ENCODE results near the gene NKD2.
"Not testable (repeated sequence)": the region's sequence is repeated elsewhere in the genome, so short reads cannot be mapped to it uniquely, and the experiment has no call there.

NKD2 gene

GRCh38 chr5:979100-979817 is 29.3 kb upstream of the NKD2 start:
- no peak for DNase-seq

GRCh38 chr5:980001-980588 is 28.5 kb upstream of the NKD2 start:
- DNase-seq: no peak

- no peak for DNase-seq
These were observed 27.6 kb upstream of the NKD2 start for GRCh38 chr5:980966-981365.

GRCh38 chr5:981456-981855 is 27.1 kb upstream of the NKD2 start:
- no peak for DNase-seq

- DNase-seq: no peak
These were observed 26.0 kb upstream of the NKD2 start for GRCh38 chr5:982377-983237.

GRCh38 chr5:983238-983524 is 25.4 kb upstream of the NKD2 start:
- no peak for DNase-seq

- no peak for DNase-seq
These were observed 25.0 kb upstream of the NKD2 start for GRCh38 chr5:983568-983967.

- DNase-seq: no peak
These were observed 23.8 kb upstream of the NKD2 start for GRCh38 chr5:984774-985173.

GRCh38 chr5:987761-988160 is 20.8 kb upstream of the NKD2 start:
- DNase-seq: no peak

- no peak for DNase-seq
These were observed 20.3 kb upstream of the NKD2 start for GRCh38 chr5:988322-988721.

- peak; percentile 72 for DNase-seq
These were observed 18.6 kb upstream of the NKD2 start for GRCh38 chr5:989961-990530.

- DNase-seq: no peak
These were observed 16.9 kb upstream of the NKD2 start for GRCh38 chr5:991472-992267.

- no peak for DNase-seq
These were observed 14.4 kb upstream of the NKD2 start for GRCh38 chr5:994272-994607.

GRCh38 chr5:994821-995220 is 13.8 kb upstream of the NKD2 start:
- DNase-seq: no peak

- no peak for DNase-seq
These were observed 13.3 kb upstream of the NKD2 start for GRCh38 chr5:995318-995717.

- no peak for DNase-seq
These were observed 11.6 kb upstream of the NKD2 start for GRCh38 chr5:997001-997474.

GRCh38 chr5:997711-998110 is 10.9 kb upstream of the NKD2 start:
- no peak for DNase-seq

GRCh38 chr5:998246-999031 is 10.2 kb upstream of the NKD2 start:
- DNase-seq: no peak

- no peak for DNase-seq
These were observed 9.5 kb upstream of the NKD2 start for GRCh38 chr5:999032-999501.

GRCh38 chr5:999724-1000123 is 8.9 kb upstream of the NKD2 start:
- no peak for DNase-seq

- no peak for DNase-seq
These were observed 8.3 kb upstream of the NKD2 start for GRCh38 chr5:1000329-1000728.

GRCh38 chr5:1000831-1001230 is 7.8 kb upstream of the NKD2 start:
- DNase-seq: not testable (repeated sequence)
